ENCODE data around the gene RHBG. TPM values are rescaled to one million over a fixed set of nuclear protein-coding genes. Genes with fewer than 3 reads are reported as not detected.

Gene RHBG
- total RNA-seq, 1 donor from 2014 or later = not detected

DNA sequence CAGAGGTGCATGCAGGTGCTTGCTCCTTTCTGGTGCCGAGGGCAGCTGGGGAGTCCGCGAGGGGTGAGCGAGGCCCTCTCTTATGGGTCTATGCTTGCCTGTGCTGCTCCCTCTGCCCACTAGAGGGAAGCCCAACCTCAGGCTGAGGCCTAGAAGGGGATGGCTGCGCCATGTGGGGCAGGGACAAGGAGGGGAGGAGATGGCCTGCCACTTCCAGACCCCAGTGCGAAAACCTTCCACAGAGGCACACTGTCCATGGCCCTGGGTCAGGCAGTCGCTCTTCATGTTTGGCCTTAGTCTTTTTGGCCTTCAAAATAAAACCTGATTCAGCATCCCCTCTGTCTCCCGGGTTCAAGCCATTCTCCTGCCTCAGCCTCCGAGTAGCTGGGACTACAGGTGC lies 14.0 kb downstream of the RHBG start:
- H3K4me1 Mint-ChIP-seq (ENCODE audit: low read depth) = peaks cover 4% of the 10 kb centered on the region
- H3K9me3 Mint-ChIP-seq = no peaks in the 10 kb centered on the region
- DNase-seq (ENCODE audit: low spot score) = peak; percentile 42
- no peak overlapping the region for H3K4me3 Mint-ChIP-seq (ENCODE audit: low read depth)
- H3K27me3 Mint-ChIP-seq (ENCODE audit: low read depth) = peaks cover 24% of the 10 kb centered on the region
- H3K27ac Mint-ChIP-seq = no peak overlapping the region
- H3K36me3 Mint-ChIP-seq (ENCODE audit: low read depth) = no peaks in the 10 kb centered on the region
- intact Hi-C loops (cut with micrococcal nuclease) = no loop called here

DNA sequence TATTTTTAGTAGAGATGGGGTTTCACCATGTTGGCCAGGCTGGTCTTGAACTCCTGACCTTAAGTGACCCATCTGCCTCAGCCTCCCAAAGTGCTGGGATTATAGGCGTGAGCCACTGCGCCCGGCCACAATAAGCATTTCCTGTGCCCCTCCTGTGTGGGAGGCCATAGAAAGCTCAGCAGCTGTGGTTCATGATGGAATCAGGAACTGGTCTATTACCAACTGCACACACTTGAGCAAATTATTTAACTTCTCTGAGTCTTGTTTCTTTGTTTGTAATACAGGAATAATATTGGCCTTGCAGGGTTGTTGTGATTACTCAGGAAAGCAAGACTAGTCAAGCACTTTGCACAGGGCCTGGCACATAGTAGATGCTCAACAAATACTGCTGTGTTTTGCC lies 15.0 kb downstream of the RHBG start:
- H3K9me3 Mint-ChIP-seq = no peaks in the 10 kb centered on the region
- H3K36me3 Mint-ChIP-seq (ENCODE audit: low read depth) = no peaks in the 10 kb centered on the region
- H3K4me3 Mint-ChIP-seq (ENCODE audit: low read depth) = no peak overlapping the region
- intact Hi-C loops (cut with micrococcal nuclease) = no loop called here
- H3K27me3 Mint-ChIP-seq (ENCODE audit: low read depth) = peaks cover 28% of the 10 kb centered on the region
- H3K27ac Mint-ChIP-seq = no peak overlapping the region
- peaks cover 4% of the 10 kb centered on the region for H3K4me1 Mint-ChIP-seq (ENCODE audit: low read depth)
- no peak for DNase-seq (ENCODE audit: low spot score)

DNA sequence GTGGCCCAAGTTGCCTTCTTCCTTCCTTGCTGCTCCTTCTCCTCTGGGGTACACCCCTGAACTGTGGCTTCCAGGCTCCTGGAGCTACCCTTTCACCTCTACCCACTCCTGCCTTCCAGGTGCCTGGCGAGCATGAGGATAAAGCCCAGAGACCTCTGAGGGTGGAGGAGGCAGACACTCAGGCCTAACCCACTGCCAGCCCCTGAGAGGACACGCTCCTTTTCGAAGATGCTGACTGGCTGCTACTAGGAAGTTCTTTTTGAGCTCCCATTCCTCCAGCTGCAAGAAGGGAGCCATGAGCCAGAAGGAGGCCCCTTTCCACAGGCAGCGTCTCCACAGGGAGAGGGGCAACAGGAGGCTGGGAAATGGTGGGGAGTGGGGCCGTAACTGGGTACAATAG lies 15.6 kb downstream of the RHBG start:
- no peak overlapping the region for H3K27ac Mint-ChIP-seq
- intact Hi-C loops (cut with micrococcal nuclease) = loop anchor here (1.0 to 5.0 kb wide), 4 partner anchors 38 to 238 kb away; no protein-coding TSS in a partner anchor
- H3K36me3 Mint-ChIP-seq (ENCODE audit: low read depth) = no peaks in the 10 kb centered on the region
- H3K4me1 Mint-ChIP-seq (ENCODE audit: low read depth) = peaks cover 4% of the 10 kb centered on the region
- H3K4me3 Mint-ChIP-seq (ENCODE audit: low read depth) = no peak overlapping the region
- H3K27me3 Mint-ChIP-seq (ENCODE audit: low read depth) = peaks cover 34% of the 10 kb centered on the region
- H3K9me3 Mint-ChIP-seq = no peaks in the 10 kb centered on the region
- no peak for DNase-seq (ENCODE audit: low spot score)

DNA sequence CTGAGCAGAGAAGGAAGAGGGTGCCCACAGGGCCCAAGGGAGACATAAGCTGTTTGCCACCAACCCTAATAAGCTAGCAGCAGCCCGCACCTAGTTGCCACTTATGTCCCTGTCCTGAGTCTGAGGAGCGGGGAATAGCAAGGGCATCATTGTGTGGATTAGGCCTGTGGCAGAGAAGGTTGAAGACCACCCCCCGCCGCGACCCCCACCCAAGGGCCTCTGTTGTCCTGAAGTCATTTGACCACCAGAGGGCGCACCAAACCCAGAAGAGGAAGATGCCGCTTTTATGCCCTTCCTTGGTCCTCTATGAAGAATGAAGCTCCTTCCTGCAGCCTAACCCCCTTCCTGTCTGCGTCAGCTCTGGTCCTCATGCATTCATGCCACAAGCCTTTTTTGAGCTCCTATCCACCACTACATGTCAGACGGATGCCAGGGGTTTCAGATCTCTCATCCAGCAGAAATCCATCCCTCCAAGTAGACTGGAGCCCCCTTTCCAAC lies 16.6 kb downstream of the RHBG start:
- H3K9me3 Mint-ChIP-seq = no peaks in the 10 kb centered on the region
- H3K4me3 Mint-ChIP-seq (ENCODE audit: low read depth) = no peak overlapping the region
- no peaks in the 10 kb centered on the region for H3K36me3 Mint-ChIP-seq (ENCODE audit: low read depth)
- intact Hi-C loops (cut with micrococcal nuclease) = loop anchor here (1.0 to 5.0 kb wide), 4 partner anchors 37 to 237 kb away; no protein-coding TSS in a partner anchor
- DNase-seq (ENCODE audit: low spot score) = peak; percentile 61
- H3K4me1 Mint-ChIP-seq (ENCODE audit: low read depth) = peaks cover 4% of the 10 kb centered on the region
- H3K27me3 Mint-ChIP-seq (ENCODE audit: low read depth) = peaks cover 34% of the 10 kb centered on the region
- no peak overlapping the region for H3K27ac Mint-ChIP-seq

DNA sequence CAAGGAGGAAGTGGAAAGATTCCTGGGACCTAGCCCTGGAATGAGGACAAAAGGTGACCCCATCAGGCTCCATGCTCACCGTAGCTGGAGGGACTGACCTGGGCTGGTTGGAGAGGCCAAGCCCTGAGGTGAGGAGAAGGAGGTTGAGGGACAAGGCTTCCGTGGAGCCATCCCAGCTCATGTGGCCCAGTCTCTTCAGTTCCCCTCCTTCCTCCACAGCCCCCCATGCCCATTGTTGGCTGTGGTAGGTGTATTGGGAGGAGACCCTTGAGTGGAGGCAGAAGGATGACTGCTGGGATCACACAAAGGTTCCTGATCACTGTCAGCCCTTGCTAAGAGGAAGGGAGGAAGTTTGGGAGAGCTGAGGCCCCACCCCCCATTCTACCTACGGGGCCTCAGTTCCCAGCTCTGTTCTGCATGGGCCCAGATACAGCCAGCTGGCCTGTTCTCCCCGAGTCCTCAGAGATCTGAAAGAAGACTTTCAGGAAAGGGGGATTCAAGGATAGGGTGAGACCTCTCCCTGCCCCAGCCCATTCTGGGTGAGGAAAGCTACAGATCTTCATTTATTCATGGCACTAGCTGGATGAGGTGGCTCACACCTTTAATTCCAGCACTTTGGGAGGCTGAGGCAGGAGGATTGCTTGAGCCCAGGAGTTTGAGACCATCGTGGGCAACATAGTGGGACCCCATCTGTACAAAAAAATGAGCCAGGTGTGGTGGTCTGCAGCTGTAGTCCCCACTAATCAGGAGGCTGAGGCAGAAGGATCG lies 17.3 kb downstream of the RHBG start:
- no peaks in the 10 kb centered on the region for H3K36me3 Mint-ChIP-seq (ENCODE audit: low read depth)
- no peak overlapping the region for H3K27ac Mint-ChIP-seq
- no peaks in the 10 kb centered on the region for H3K9me3 Mint-ChIP-seq
- H3K4me1 Mint-ChIP-seq (ENCODE audit: low read depth) = peaks cover 4% of the 10 kb centered on the region
- H3K27me3 Mint-ChIP-seq (ENCODE audit: low read depth) = peaks cover 32% of the 10 kb centered on the region
- H3K4me3 Mint-ChIP-seq (ENCODE audit: low read depth) = no peak overlapping the region
- intact Hi-C loops (cut with micrococcal nuclease) = loop anchor here (5.0 kb wide), 3 partner anchors 36 to 236 kb away; no protein-coding TSS in a partner anchor
- no peak for DNase-seq (ENCODE audit: low spot score)

DNA sequence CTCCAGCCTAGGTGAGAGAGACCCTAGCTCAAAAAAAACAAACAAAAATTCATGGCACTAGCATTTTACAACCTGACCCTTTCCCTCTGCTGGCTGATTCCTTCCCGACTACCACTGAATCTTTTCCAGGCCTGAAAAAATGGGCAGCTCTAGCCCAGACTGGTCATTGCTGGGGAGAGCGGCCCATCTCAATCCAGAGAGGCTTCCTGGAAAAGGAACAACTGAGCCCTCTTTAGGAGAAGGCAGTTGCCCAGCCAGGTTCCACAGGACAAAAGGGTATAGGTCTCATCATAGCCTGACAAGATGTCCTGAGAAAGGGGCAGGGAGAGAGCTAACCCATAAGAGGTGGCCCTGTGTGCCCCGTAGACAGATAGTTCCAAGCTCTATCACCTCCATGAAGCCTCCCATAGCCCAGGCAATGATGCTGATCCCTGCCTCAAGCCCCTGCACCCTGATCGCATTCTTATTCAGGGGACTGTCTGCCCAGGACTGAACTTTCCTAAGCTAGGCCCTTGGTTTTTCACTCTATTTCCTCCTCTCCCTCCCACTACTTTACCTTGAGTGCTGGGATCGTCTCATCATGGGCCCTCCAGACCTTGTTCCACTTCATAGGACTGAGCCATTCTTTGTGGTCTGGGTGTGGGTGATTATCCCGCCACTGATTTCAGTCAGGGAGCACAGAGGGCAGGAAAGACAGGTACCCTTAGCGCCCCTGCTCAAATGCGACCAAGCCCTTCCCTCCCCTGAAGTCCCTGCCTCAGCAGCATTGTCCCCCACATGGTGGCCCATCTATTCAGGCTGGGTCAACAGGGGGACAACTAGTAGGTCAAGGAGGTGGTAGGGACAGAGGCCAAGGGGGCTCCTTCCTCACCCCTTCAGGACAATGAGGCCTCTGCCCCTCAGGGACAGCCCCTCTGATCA lies 18.2 kb downstream of the RHBG start:
- no peaks in the 10 kb centered on the region for H3K36me3 Mint-ChIP-seq (ENCODE audit: low read depth)
- H3K27ac Mint-ChIP-seq = no peak overlapping the region
- H3K27me3 Mint-ChIP-seq (ENCODE audit: low read depth) = peaks cover 31% of the 10 kb centered on the region
- H3K4me3 Mint-ChIP-seq (ENCODE audit: low read depth) = no peak overlapping the region
- peaks cover 4% of the 10 kb centered on the region for H3K4me1 Mint-ChIP-seq (ENCODE audit: low read depth)
- no peaks in the 10 kb centered on the region for H3K9me3 Mint-ChIP-seq
- DNase-seq (ENCODE audit: low spot score) = no peak
- intact Hi-C loops (cut with micrococcal nuclease) = loop anchor here (5.0 kb wide), 3 partner anchors 35 to 235 kb away; no protein-coding TSS in a partner anchor

DNA sequence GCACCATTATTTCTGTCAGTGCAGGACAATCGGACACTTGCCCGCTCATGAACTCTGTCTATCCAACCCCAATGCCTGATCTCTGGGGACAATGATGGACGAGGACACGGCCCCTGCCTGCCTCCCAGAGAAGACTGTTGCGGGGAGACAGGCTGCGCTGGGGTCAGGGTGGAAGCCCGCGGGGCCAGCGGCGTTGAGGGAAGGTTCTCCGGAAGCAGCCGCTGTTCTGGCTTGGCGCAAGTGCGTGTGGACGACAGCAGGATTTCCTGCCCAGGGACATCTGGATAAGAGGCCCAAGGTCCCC lies 18.8 kb downstream of the RHBG start:
- H3K36me3 Mint-ChIP-seq (ENCODE audit: low read depth) = no peaks in the 10 kb centered on the region
- H3K4me1 Mint-ChIP-seq (ENCODE audit: low read depth) = peaks cover 4% of the 10 kb centered on the region
- no peaks in the 10 kb centered on the region for H3K9me3 Mint-ChIP-seq
- H3K27me3 Mint-ChIP-seq (ENCODE audit: low read depth) = peaks cover 33% of the 10 kb centered on the region
- intact Hi-C loops (cut with micrococcal nuclease) = loop anchor here (5.0 kb wide), 3 partner anchors 34 to 234 kb away; no protein-coding TSS in a partner anchor
- no peak for DNase-seq (ENCODE audit: low spot score)
- H3K27ac Mint-ChIP-seq = no peak overlapping the region
- no peak overlapping the region for H3K4me3 Mint-ChIP-seq (ENCODE audit: low read depth)

DNA sequence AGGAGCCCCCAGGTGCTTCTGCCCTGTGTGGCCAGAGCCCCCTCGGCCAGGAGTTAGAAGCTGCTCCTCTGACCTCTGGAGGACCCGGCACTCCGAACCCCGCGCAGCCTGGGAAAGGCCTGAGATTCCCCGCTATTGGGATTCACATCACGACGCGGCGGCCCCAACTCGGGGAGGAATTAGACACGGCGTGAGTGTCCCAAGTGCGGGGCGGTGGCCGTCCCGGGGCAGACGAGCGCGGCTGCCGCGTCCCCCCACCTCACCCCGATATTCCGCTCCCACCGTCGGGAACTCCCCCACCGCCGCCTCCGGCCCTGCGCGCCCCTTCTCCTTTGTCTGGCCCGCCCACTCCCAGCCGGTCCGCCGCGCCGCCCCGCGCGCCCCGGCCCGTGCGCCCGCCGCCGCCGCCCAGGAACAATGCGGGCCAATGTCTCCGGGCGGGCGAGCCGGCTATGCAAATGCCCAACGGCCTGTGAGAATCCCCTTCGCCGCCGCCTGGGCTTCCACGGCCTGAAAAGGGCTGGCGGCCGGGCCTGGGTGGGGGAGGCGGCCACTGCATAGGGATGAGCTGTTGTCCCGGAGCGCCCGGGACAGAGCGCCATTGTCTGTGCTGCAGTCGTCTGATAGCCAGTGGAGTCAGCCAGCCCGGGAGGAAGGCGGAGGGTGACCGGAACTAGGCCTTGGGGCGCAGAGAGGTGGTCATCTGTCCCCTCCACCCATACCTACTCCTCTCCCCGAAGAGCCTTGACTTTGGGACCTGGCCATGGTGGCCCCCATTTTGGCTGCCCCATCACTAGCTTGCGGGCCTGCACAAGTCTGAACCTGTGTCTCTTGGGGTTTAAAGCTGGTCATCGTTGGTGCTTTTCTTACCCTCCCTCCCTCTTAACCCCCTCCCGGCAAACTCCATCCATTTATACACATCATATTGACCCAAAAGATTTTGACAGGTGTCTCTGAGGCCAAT lies 19.4 kb downstream of the RHBG start:
- Mint-ChIP-seq H3K36me3 (ENCODE audit: low read depth) (no peaks in the 10 kb centered on the region), H3K4me1 (ENCODE audit: low read depth) (peaks cover 4% of the 10 kb centered on the region), H3K4me3 (ENCODE audit: low read depth) (no peak overlapping the region), H3K27ac (no peak overlapping the region), H3K9me3 (no peaks in the 10 kb centered on the region), H3K27me3 (ENCODE audit: low read depth) (peaks cover 36% of the 10 kb centered on the region)
- no peak for DNase-seq (ENCODE audit: low spot score)
- intact Hi-C loops (cut with micrococcal nuclease) = loop anchor here (5.0 kb wide), 3 partner anchors 34 to 234 kb away; no protein-coding TSS in a partner anchor

DNA sequence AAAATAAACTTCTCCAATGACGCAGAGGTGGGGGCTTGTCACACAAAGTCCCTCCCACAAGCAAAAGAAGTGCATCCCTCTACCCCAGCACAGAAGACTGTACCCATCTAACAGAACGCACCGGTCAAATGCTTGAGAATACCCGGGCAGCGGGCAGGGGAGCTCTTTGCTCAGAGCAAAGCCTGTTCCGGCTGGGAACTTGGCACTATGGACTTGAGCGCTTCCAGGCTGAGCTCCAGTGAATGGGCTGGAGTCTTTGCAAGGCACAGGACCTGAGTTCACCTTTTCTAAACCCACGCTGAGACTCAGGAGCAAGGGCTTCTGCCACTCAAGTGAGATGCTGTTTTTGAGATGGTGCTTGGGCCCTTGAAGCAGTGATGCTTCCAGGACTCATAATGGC lies 20.3 kb downstream of the RHBG start:
- H3K4me1 Mint-ChIP-seq (ENCODE audit: low read depth) = peaks cover 4% of the 10 kb centered on the region
- no peak for DNase-seq (ENCODE audit: low spot score)
- peaks cover 36% of the 10 kb centered on the region for H3K27me3 Mint-ChIP-seq (ENCODE audit: low read depth)
- H3K4me3 Mint-ChIP-seq (ENCODE audit: low read depth) = no peak overlapping the region
- H3K9me3 Mint-ChIP-seq = no peaks in the 10 kb centered on the region
- no peak overlapping the region for H3K27ac Mint-ChIP-seq
- no peaks in the 10 kb centered on the region for H3K36me3 Mint-ChIP-seq (ENCODE audit: low read depth)
- intact Hi-C loops (cut with micrococcal nuclease) = loop anchor here (5.0 kb wide), 3 partner anchors 33 to 233 kb away; no protein-coding TSS in a partner anchor

DNA sequence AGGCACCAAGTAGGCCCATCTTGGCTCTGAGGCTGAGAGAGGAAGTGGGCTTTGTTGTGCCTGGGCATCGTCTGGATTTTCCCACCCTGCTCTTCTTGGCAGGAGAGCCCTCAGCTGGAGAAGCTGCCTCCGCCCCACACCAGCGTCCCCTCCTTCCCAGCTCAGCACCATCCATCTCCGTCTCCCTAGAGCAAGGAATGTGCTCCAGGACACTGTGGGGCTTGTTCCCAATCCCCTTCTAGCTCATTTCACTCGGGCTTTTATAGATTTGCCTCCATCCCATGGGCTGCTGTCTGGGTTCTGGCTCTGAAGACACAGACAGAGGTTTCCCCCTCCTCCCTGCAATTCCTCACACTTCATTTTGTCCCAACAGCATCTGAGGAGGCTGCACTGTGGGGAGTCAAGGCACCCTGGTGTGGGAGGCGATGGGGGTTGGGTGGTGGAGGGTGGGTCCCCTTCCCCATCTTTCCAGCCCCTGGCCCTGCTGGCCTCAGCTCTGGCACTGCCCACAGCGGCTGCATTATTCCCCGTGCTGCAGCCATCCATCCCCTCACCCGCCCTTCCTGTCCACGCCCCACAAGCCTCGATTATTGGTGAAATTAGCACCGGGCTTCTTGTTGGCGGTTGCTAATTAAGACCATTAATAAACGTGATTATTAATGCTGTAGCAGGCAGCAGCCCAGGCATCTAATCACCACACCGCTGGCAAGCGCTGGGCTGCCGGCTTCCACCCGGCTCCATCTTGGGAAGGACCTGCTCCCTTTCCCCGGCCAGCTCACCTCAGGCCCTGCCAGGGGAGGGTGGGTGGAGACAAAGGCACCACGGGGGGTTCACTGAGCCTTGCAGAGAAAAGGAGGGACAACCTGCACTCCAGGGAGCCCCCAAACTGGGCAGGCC lies 21.7 kb downstream of the RHBG start:
- Mint-ChIP-seq H3K9me3 (no peaks in the 10 kb centered on the region), H3K27ac (no peak overlapping the region), H3K36me3 (ENCODE audit: low read depth) (no peaks in the 10 kb centered on the region), H3K4me1 (ENCODE audit: low read depth) (peaks cover 3% of the 10 kb centered on the region), H3K27me3 (ENCODE audit: low read depth) (peaks cover 41% of the 10 kb centered on the region), H3K4me3 (ENCODE audit: low read depth) (no peak overlapping the region)
- intact Hi-C loops (cut with micrococcal nuclease) = no loop called here
- DNase-seq (ENCODE audit: low spot score) = no peak

DNA sequence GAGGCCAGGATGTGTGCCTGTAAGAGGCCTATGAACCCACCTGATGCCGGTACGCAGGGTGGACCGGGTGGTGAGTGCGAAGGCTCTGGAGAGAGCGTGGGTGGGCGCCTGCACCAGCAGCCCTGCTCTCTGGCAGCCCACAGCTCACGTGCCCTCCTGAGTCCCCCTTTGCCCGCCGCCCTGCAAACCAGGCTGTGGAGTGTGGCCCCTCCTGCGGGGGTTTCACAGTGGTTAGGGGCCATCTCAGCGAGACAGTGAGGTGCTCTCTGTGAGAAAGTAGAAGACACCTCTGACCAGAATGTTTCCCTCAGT lies 22.3 kb downstream of the RHBG start:
- no peak overlapping the region for H3K4me3 Mint-ChIP-seq (ENCODE audit: low read depth)
- intact Hi-C loops (cut with micrococcal nuclease) = no loop called here
- H3K27me3 Mint-ChIP-seq (ENCODE audit: low read depth) = peaks cover 39% of the 10 kb centered on the region
- no peaks in the 10 kb centered on the region for H3K4me1 Mint-ChIP-seq (ENCODE audit: low read depth)
- H3K27ac Mint-ChIP-seq = no peak overlapping the region
- no peaks in the 10 kb centered on the region for H3K36me3 Mint-ChIP-seq (ENCODE audit: low read depth)
- no peaks in the 10 kb centered on the region for H3K9me3 Mint-ChIP-seq
- DNase-seq (ENCODE audit: low spot score) = no peak

All from activated T-helper 2 cell treated with anti-CD3 and anti-CD28 coated beads, Interferon-gamma antibody, Interleukin-2, Interleukin-4, amounts not matched to agents 10 μg/mL and 5 μg/mL and 100 μg/mL, durations not matched to agents 14 hours and 24 hours and 36 hours (primary cell).